Vagina (tissue), 2 donors: ENCODE measurements around the gene MTHFD1. TPM values are rescaled to one million over a fixed set of nuclear protein-coding genes. Genes with fewer than 3 reads are reported as not detected.

Source experiments
- DNase-seq, 2 donors: peaks; one replicate each; pipeline ENCODE4 v3.0.0-alpha.2; 2017; ENCODE audit errors: extremely low spot score in 2 of 2
- H3K27ac ChIP-seq: fragments of 200-600 bp; sonication (generic); one replicate; pipeline ENCODE4 v1.5.1; 2019
- H3K27me3 ChIP-seq: fragments of 200-600 bp; sonication (generic); one replicate; pipeline ENCODE4 v1.5.1; 2019
- H3K36me3 ChIP-seq, 2 donors: fragments of 200-600 bp; sonication (generic); one replicate each; pipeline ENCODE4 v1.5.1; 2017 to 2019
- H3K4me1 ChIP-seq: fragments of 200-600 bp; sonication (generic); one replicate; pipeline ENCODE4 v1.5.1; 2019
- H3K4me3 ChIP-seq, 2 donors: fragments of 200-600 bp; sonication (generic); 1 replicate in 1 of 2; 2 replicates in 1 of 2; pipeline ENCODE4 v1.5.1; 2016 to 2019
- H3K9me3 ChIP-seq: fragments of 200-600 bp; sonication (generic); one replicate; pipeline ENCODE4 v1.5.1; 2019
- POLR2A ChIP-seq, 2 donors: fragments of 450-650 bp; IDR thresholded peaks; one replicate each; pipeline ENCODE4 v1.6.1; 2017; ENCODE audit warnings: antibody characterized with exemption in 2 of 2, mild to moderate bottlenecking in 2 of 2, moderate library complexity in 2 of 2
- POLR2AphosphoS5 ChIP-seq, 2 donors: sonication (generic); formaldehyde crosslinking; IDR thresholded peaks; one replicate each; pipeline ENCODE4 v1.9.0; 2017; ENCODE audit warnings: antibody characterized with exemption in 2 of 2, mild to moderate bottlenecking in 2 of 2, low read depth in 1 of 2; ENCODE audit not compliant: insufficient read depth in 1 of 2
- intact Hi-C: fragments of 100-400 bp; cut with DNase I; formaldehyde crosslinking; loops from one replicate; pipeline ENCODE4 v1.15.1; 2023
- total RNA-seq: library from RNA; depleted of rRNA; stranded (reverse); fragments of >200 nt; gene quantifications from one replicate; pipeline ENCODE4 v1.2.3, GENCODE V29; 2016
- TF ChIP-seq, protein P1 (sequence below), 3 experiments: fragments of 450-650 bp in 2 of 3; fragments of 200-600 bp in 1 of 3; sonication (generic) in 1 of 3; IDR thresholded peaks; one replicate each; pipeline ENCODE4 v1.5.1; 2017 to 2019; ENCODE audit warnings: antibody characterized with exemption in 3 of 3, mild to moderate bottlenecking in 2 of 3, moderate library complexity in 2 of 3

Gene MTHFD1
- total RNA-seq, 1 donor from 2014 or later, result 40.3 TPM

DNA sequence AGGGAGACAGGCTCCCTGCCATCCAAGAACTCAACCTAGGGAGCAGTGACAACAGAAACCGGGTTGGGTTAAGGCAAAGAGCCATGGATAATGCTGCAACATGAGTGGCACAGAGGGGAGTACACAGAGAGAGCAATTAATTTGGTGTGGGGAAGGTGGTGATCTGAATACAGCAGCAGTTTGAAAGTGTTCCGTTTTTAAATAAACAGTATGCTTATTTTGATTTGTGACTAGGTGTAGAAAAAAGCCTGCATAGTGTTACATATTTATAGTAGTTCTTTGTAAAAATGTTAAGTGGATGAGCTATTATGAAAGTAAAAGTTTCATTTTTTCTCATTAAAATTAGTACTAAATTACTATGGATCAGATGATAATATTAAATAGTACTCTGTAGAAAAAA, 85.9 kb downstream of the MTHFD1 start:
- no peak for TF ChIP-seq POLR2A (IDR thresholded peaks at IDR 0.05)
- TF ChIP-seq POLR2AphosphoS5 (IDR thresholded peaks at IDR 0.05; ENCODE audit: insufficient read depth in 1 of 2, low read depth in 1 of 2), result no peak
- TF ChIP-seq, protein P1, sequence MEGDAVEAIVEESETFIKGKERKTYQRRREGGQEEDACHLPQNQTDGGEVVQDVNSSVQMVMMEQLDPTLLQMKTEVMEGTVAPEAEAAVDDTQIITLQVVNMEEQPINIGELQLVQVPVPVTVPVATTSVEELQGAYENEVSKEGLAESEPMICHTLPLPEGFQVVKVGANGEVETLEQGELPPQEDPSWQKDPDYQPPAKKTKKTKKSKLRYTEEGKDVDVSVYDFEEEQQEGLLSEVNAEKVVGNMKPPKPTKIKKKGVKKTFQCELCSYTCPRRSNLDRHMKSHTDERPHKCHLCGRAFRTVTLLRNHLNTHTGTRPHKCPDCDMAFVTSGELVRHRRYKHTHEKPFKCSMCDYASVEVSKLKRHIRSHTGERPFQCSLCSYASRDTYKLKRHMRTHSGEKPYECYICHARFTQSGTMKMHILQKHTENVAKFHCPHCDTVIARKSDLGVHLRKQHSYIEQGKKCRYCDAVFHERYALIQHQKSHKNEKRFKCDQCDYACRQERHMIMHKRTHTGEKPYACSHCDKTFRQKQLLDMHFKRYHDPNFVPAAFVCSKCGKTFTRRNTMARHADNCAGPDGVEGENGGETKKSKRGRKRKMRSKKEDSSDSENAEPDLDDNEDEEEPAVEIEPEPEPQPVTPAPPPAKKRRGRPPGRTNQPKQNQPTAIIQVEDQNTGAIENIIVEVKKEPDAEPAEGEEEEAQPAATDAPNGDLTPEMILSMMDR (IDR thresholded peaks at IDR 0.05), result no peak
- Histone ChIP-seq H3K27ac (no peak overlapping the region), H3K4me1 (no peaks in the 10 kb centered on the region), H3K4me3 (no peak overlapping the region), H3K9me3 (no peaks in the 10 kb centered on the region), H3K36me3 (no peaks in the 10 kb centered on the region), H3K27me3 (no peaks in the 10 kb centered on the region)
- DNase-seq, result no peak
- intact Hi-C loops, result no loop called here

GRCh38 chr14:64474698-64475097, 86.5 kb downstream of the MTHFD1 start:
- no peak for DNase-seq
- Histone ChIP-seq H3K9me3 (no peaks in the 10 kb centered on the region), H3K4me3 (no peak overlapping the region), H3K27ac (no peak overlapping the region), H3K36me3 (no peaks in the 10 kb centered on the region), H3K27me3 (no peaks in the 10 kb centered on the region), H3K4me1 (no peaks in the 10 kb centered on the region)
- intact Hi-C loops, result no loop called here
- TF ChIP-seq, protein P1 (IDR thresholded peaks at IDR 0.05), result no peak
- no peak for TF ChIP-seq POLR2AphosphoS5 (IDR thresholded peaks at IDR 0.05; ENCODE audit: insufficient read depth in 1 of 2, low read depth in 1 of 2)
- no peak for TF ChIP-seq POLR2A (IDR thresholded peaks at IDR 0.05)

- no peak overlapping the region for H3K4me3 ChIP-seq
- DNase-seq, result no peak
- no peak for TF ChIP-seq POLR2A (IDR thresholded peaks at IDR 0.05)
- no peak for TF ChIP-seq POLR2AphosphoS5 (IDR thresholded peaks at IDR 0.05; ENCODE audit: insufficient read depth in 1 of 2, low read depth in 1 of 2)
- TF ChIP-seq, protein P1 (IDR thresholded peaks at IDR 0.05), result no peak
- intact Hi-C loops, result no loop called here
- H3K27me3 ChIP-seq, result no peaks in the 10 kb centered on the region
- H3K36me3 ChIP-seq, result no peaks in the 10 kb centered on the region
- no peaks in the 10 kb centered on the region for H3K9me3 ChIP-seq
- H3K27ac ChIP-seq, result no peak overlapping the region
- H3K4me1 ChIP-seq, result no peaks in the 10 kb centered on the region
Measured at GRCh38 chr14:64475585-64476273, 87.6 kb downstream of the MTHFD1 start.

GRCh38 chr14:64476438-64476837, 88.3 kb downstream of the MTHFD1 start:
- no peak overlapping the region for H3K27ac ChIP-seq
- no peaks in the 10 kb centered on the region for H3K27me3 ChIP-seq
- TF ChIP-seq POLR2AphosphoS5 (IDR thresholded peaks at IDR 0.05; ENCODE audit: insufficient read depth in 1 of 2, low read depth in 1 of 2), result no peak
- TF ChIP-seq, protein P1 (IDR thresholded peaks at IDR 0.05), result no peak
- no peak overlapping the region for H3K4me3 ChIP-seq
- intact Hi-C loops, result no loop called here
- DNase-seq, result no peak
- no peaks in the 10 kb centered on the region for H3K36me3 ChIP-seq
- no peaks in the 10 kb centered on the region for H3K9me3 ChIP-seq
- H3K4me1 ChIP-seq, result no peaks in the 10 kb centered on the region

DNA sequence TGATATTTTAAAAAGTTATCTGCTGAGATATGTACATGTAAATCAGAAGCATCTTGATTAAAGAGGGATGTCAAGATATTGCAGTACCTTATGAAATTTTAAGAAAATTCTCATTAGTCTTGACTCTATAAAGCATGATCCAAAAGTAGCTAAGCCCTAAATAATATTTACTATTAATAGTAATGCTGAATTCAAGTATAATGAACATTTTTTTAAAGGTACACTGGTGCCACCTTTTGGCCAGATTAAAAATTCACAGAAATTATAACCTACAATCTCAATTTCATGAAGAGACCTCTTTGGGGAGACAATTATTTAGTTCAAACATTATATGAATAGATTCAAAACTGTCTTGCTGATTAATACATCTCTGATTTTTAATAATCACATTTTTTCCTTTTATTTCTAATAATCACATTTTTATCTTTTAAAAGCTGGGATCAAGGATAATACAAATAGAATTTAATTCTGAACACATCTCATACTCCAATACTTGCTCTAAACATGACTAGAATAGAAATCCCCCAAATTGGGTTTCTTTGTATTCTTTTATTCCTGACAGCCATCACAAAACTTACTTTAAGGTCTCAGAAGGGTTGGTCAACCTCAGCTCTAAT, 90.6 kb downstream of the MTHFD1 start:
- no peaks in the 10 kb centered on the region for H3K4me1 ChIP-seq
- no peak overlapping the region for H3K27ac ChIP-seq
- no peaks in the 10 kb centered on the region for H3K9me3 ChIP-seq
- intact Hi-C loops, result no loop called here
- no peaks in the 10 kb centered on the region for H3K27me3 ChIP-seq
- no peak overlapping the region for H3K4me3 ChIP-seq
- TF ChIP-seq POLR2A (IDR thresholded peaks at IDR 0.05) (no peak), POLR2AphosphoS5 (IDR thresholded peaks at IDR 0.05; ENCODE audit: insufficient read depth in 1 of 2, low read depth in 1 of 2) (no peak)
- TF ChIP-seq, protein P1 (IDR thresholded peaks at IDR 0.05), result peak in 2 of 3 experiments; percentile 31 to 35
- no peak for DNase-seq
- no peaks in the 10 kb centered on the region for H3K36me3 ChIP-seq
